PFSK-1 (cell line): ENCODE results near the gene CELF4. TPM values are rescaled to one million over a fixed set of nuclear protein-coding genes. Genes with fewer than 3 reads are reported as not detected.

Experiments
- FOXP2 ChIP-seq: optimal IDR thresholded peaks from 2 replicates; pipeline ENCODE3; 2011; ENCODE audit warnings: borderline replicate concordance, control low read depth, inconsistent platforms; ENCODE audit not compliant: insufficient read depth; ENCODE audit errors: extremely low read length, extremely low read depth
- POLR2AphosphoS5 ChIP-seq: IDR thresholded peaks from 2 replicates; pipeline ENCODE4 v1.6.1; 2012; ENCODE audit warnings: low read depth, mild to moderate bottlenecking, control low read depth, low read length, moderate library complexity
- REST ChIP-seq, 2 experiments: IDR thresholded peaks; 2 replicates each; pipeline versions ENCODE4 v1.6.1 to v1.8.0; 2011 to 2012; ENCODE audit warnings: low read depth in 2 of 2, low read length in 2 of 2, control low read depth in 1 of 2, inconsistent platforms in 1 of 2, mild to moderate bottlenecking in 1 of 2, moderate library complexity in 1 of 2; ENCODE audit not compliant: insufficient read depth in 1 of 2
- SIN3A ChIP-seq: IDR thresholded peaks from 2 replicates; pipeline ENCODE4 v1.6.1; 2012; ENCODE audit warnings: mild to moderate bottlenecking, low read length, moderate library complexity, borderline replicate concordance; ENCODE audit not compliant: insufficient read depth
- TAF1 ChIP-seq: IDR thresholded peaks from 2 replicates; pipeline ENCODE4 v1.6.1; 2012; ENCODE audit warnings: low read length, control low read depth, borderline replicate concordance; ENCODE audit not compliant: insufficient read depth
- polyA plus RNA-seq: library from polyadenylated mRNA; unstranded; fragments of >200 nt; gene quantifications from one replicate; pipeline ENCODE4 v1.2.1, GENCODE V29; 2012; ENCODE audit warnings: low read depth, missing spikeins; ENCODE audit not compliant: insufficient read length

The CELF4 gene
- polyA plus RNA-seq: not detected

- TF ChIP-seq FOXP2: no peak
- TF ChIP-seq TAF1: no peak
- no peak for TF ChIP-seq REST (IDR thresholded peaks at IDR 0.05; ENCODE audit: insufficient read depth in 1 of 2, low read depth in 2 of 2, low read length in 2 of 2)
- TF ChIP-seq SIN3A: no peak
- TF ChIP-seq POLR2AphosphoS5: no peak
Observed at GRCh38 chr18:37565101-37565976, at the start of gene CELF4. TSS of gene CELF4 (minus strand) at chr18:37565798.

GRCh38 chr18:37613253-37613565 is 47.6 kb upstream of the CELF4 start:
- TF ChIP-seq SIN3A: no peak
- TF ChIP-seq TAF1: no peak
- TF ChIP-seq POLR2AphosphoS5: no peak
- TF ChIP-seq REST (IDR thresholded peaks at IDR 0.05; ENCODE audit: insufficient read depth in 1 of 2, low read depth in 2 of 2, low read length in 2 of 2): no peak
- no peak for TF ChIP-seq FOXP2

DNA sequence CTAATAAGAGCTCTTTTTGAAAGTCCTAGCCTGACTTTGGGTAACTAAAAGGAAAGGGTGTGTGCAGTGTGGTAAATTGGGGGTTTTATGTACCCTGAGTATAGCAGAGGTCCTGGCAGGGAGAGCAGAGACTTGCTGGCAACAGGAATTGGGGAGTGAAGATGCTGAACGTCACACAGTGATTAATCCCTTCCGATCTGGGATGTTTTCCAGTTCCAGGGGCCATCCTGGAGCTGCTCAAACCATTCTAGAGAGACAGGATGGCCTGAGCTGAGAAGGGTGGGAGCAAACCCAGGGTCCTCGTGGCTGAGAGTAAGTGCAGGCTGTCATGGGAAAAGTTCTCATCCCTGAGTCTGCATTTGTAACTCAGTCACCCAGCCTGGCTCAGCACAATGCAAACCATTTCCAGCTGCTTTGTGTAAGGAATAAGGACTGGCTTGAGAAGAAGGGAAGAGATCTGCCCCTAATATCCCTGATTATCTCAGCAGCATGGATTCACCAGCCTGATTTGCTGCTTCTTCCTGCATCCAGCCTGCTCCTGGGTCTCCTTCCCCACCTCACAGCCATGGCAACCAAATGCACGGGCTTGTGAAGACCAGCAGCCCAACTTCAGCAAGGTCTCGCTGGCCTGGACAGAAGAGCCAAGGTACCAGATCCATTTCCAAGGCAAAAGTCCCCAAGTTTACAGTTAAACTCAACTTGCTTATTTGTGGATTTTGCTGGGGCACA is 47.1 kb upstream of the CELF4 start:
- TF ChIP-seq FOXP2 (no peak), SIN3A (no peak), POLR2AphosphoS5 (no peak), REST (IDR thresholded peaks at IDR 0.05; ENCODE audit: insufficient read depth in 1 of 2, low read depth in 2 of 2, low read length in 2 of 2) (no peak), TAF1 (no peak)

DNA sequence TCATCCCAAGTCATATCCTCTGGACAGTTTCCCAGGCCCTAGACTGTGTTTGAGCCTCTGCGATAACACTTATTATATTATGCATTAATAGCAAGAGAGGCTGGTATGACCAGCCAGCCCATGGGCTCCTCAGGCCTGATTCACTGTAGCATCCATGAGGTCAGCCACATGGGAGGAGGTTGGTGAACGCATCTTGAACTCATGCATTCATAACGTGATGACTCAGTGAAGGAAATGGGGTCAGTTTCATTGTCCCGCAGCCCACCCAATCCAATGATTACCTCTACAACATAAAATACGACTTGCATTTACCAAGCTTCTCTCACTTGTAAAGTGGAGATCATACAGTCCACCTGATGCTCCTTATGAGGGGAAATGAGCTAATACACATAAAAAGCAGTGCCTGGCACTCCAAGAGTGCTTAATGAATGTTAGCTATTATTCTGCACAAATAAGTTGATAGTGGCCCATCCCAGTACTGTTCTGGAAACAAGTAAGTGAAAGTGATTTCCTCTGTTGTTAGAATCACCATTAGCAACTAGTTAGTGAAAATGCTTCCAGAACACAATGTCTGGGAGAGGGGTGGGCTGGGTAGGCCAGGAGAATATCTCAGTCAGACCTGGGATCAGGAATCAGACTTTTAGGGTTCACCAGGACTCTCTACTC is 46.1 kb upstream of the CELF4 start:
- TF ChIP-seq POLR2AphosphoS5 (no peak), REST (IDR thresholded peaks at IDR 0.05; ENCODE audit: insufficient read depth in 1 of 2, low read depth in 2 of 2, low read length in 2 of 2) (no peak), TAF1 (no peak), FOXP2 (no peak), SIN3A (no peak)
